Choroid plexus epithelial cell (primary cell): ENCODE results near the gene CREB5.
A peak's percentile ranks its signal among the peaks of the same experiment; 100 is the strongest.

Experiments used
- DNase-seq: peaks from one replicate; pipeline ENCODE4 v3.0.0-alpha.2; 2010; ENCODE audit warnings: low read depth
- H3K4me3 ChIP-seq: 2 replicates; pipeline ENCODE4 v1.5.1; 2011; ENCODE audit warnings: low read depth, mild to moderate bottlenecking, control low read depth, low read length, moderate library complexity
- CTCF ChIP-seq: conservative IDR thresholded peaks from 2 replicates; pipeline ENCODE4 v1.5.1; 2011; ENCODE audit warnings: low read depth, mild to moderate bottlenecking, control low read depth, inconsistent platforms, low read length, moderate library complexity

Gene CREB5

GRCh38 chr7:28745351-28745750 is 333.0 kb downstream of the CREB5 start:
- no peak for TF ChIP-seq CTCF
- no peak overlapping the region for H3K4me3 ChIP-seq
- no peak for DNase-seq

- no peak for DNase-seq
- no peak for TF ChIP-seq CTCF
- no peak overlapping the region for H3K4me3 ChIP-seq
These were observed 335.1 kb downstream of the CREB5 start for GRCh38 chr7:28747404-28747803.

- H3K4me3 ChIP-seq, result no peak overlapping the region
- no peak for TF ChIP-seq CTCF
- DNase-seq, result no peak
These were observed 335.5 kb downstream of the CREB5 start for GRCh38 chr7:28747854-28748253.

GRCh38 chr7:28748346-28748745 is 336.0 kb downstream of the CREB5 start:
- H3K4me3 ChIP-seq, result no peak overlapping the region
- DNase-seq, result no peak
- TF ChIP-seq CTCF, result no peak

GRCh38 chr7:28748933-28749584 is 336.7 kb downstream of the CREB5 start:
- DNase-seq, result peak; percentile 20
- no peak for TF ChIP-seq CTCF
- H3K4me3 ChIP-seq, result no peak overlapping the region

GRCh38 chr7:28749638-28750037 is 337.3 kb downstream of the CREB5 start:
- peak; percentile 15 for DNase-seq
- no peak overlapping the region for H3K4me3 ChIP-seq
- TF ChIP-seq CTCF, result no peak

- H3K4me3 ChIP-seq, result no peak overlapping the region
- no peak for DNase-seq
- TF ChIP-seq CTCF, result no peak
These were observed 338.7 kb downstream of the CREB5 start for GRCh38 chr7:28750981-28751380.
